Mesenchymal stem cell (in vitro differentiated cells and primary cell): ENCODE results near the gene BRD4.

ENCODE experiments used
- DNase-seq: peaks from one replicate; pipeline ENCODE4 v3.0.0-alpha.2; 2013
- H2AFZ ChIP-seq: one replicate; pipeline ENCODE4 v1.6.1; 2013; ENCODE audit warnings: low read depth, mild to moderate bottlenecking, control low read depth, inconsistent platforms, low read length, moderate library complexity
- H2AK5ac ChIP-seq: 2 replicates; pipeline ENCODE4 v1.6.1; 2013; ENCODE audit warnings: low read length, moderate library complexity, mild to moderate bottlenecking, inconsistent platforms; ENCODE audit not compliant: severe bottlenecking
- H2BK120ac ChIP-seq: one replicate; pipeline ENCODE4 v1.6.1; 2013; ENCODE audit warnings: low read depth, mild to moderate bottlenecking, inconsistent platforms, low read length, moderate library complexity
- H2BK12ac ChIP-seq, 2 experiments: one replicate each; pipeline ENCODE4 v1.6.1; 2013; ENCODE audit warnings: inconsistent platforms in 2 of 2, low read length in 2 of 2, mild to moderate bottlenecking in 2 of 2, moderate library complexity in 2 of 2, control low read depth in 1 of 2
- H2BK15ac ChIP-seq: one replicate; pipeline ENCODE4 v1.6.1; 2013; ENCODE audit warnings: mild to moderate bottlenecking, low read depth, inconsistent platforms; ENCODE audit not compliant: poor library complexity, severe bottlenecking
- H2BK5ac ChIP-seq: 2 replicates; pipeline ENCODE4 v1.6.1; 2013; ENCODE audit warnings: low read depth, mild to moderate bottlenecking, low read length, control low read depth, inconsistent platforms; ENCODE audit not compliant: poor library complexity, severe bottlenecking
- H3K14ac ChIP-seq, 2 experiments: one replicate each; pipeline ENCODE4 v1.6.1; 2013; ENCODE audit warnings: inconsistent platforms in 2 of 2, low read length in 2 of 2, control low read depth in 1 of 2, mild to moderate bottlenecking in 1 of 2, moderate library complexity in 1 of 2
- H3K18ac ChIP-seq, 2 experiments: one replicate each; pipeline ENCODE4 v1.6.1; 2013; ENCODE audit warnings: inconsistent platforms in 2 of 2, low read length in 2 of 2, control low read depth in 1 of 2, low read depth in 1 of 2, mild to moderate bottlenecking in 1 of 2
- H3K23ac ChIP-seq, 2 experiments: one replicate each; pipeline ENCODE4 v1.6.1; 2013; ENCODE audit warnings: inconsistent platforms in 2 of 2, low read length in 2 of 2, mild to moderate bottlenecking in 2 of 2, moderate library complexity in 2 of 2, control low read depth in 1 of 2
- H3K27ac ChIP-seq: 2 replicates; pipeline ENCODE4 v1.5.1; 2013; ENCODE audit warnings: mild to moderate bottlenecking, moderate library complexity, low read length, control low read depth, inconsistent platforms; ENCODE audit not compliant: poor library complexity, severe bottlenecking
- H3K27me3 ChIP-seq, 2 experiments: 2 replicates each; pipeline versions ENCODE4 v1.6.1 to v1.7.0; 2013; ENCODE audit warnings: low read length in 2 of 2, mild to moderate bottlenecking in 2 of 2, moderate library complexity in 2 of 2, control low read depth in 1 of 2, inconsistent platforms in 1 of 2; ENCODE audit not compliant: control insufficient read depth in 1 of 2, insufficient read depth in 1 of 2
- H3K36me3 ChIP-seq, 2 experiments: 2 replicates each; pipeline versions ENCODE4 v1.6.1 to v1.7.0; 2013; ENCODE audit warnings: low read length in 2 of 2, control low read depth in 1 of 2, inconsistent platforms in 1 of 2, low read depth in 1 of 2, mild to moderate bottlenecking in 1 of 2; ENCODE audit not compliant: insufficient read depth in 2 of 2, control insufficient read depth in 1 of 2
- H3K4ac ChIP-seq, 2 experiments: one replicate each; pipeline ENCODE4 v1.6.1; 2013; ENCODE audit warnings: inconsistent platforms in 2 of 2, low read length in 2 of 2, mild to moderate bottlenecking in 2 of 2, moderate library complexity in 2 of 2, control low read depth in 1 of 2, low read depth in 1 of 2
- H3K4me1 ChIP-seq: 2 replicates; pipeline ENCODE4 v1.6.1; 2013; ENCODE audit warnings: low read depth, low read length, control low read depth; ENCODE audit not compliant: control insufficient read depth, insufficient read depth
- H3K4me2 ChIP-seq: 2 replicates; pipeline ENCODE4 v1.6.1; 2013; ENCODE audit warnings: low read length, mild to moderate bottlenecking, inconsistent platforms; ENCODE audit not compliant: poor library complexity, severe bottlenecking
- H3K4me3 ChIP-seq, 2 experiments: 2 replicates each; pipeline versions ENCODE4 v1.5.1 to v1.7.0; 2013; ENCODE audit warnings: low read length in 2 of 2, mild to moderate bottlenecking in 2 of 2, control low read depth in 1 of 2, low read depth in 1 of 2; ENCODE audit not compliant: insufficient read depth in 1 of 2
- H3K79me1 ChIP-seq: replicated peaks from 2 replicates; pipeline ENCODE4 v1.6.1; 2013; ENCODE audit warnings: mild to moderate bottlenecking, control low read depth, low read length, inconsistent platforms; ENCODE audit not compliant: poor library complexity, severe bottlenecking
- H3K9ac ChIP-seq: 2 replicates; pipeline ENCODE4 v1.7.0; 2013; ENCODE audit warnings: mild to moderate bottlenecking, low read length, moderate library complexity
- H3K9me3 ChIP-seq: 2 replicates; pipeline ENCODE4 v1.7.0; 2013; ENCODE audit warnings: mild to moderate bottlenecking, low read length; ENCODE audit not compliant: control insufficient read depth
- H4K8ac ChIP-seq: one replicate; pipeline ENCODE4 v1.6.1; 2013; ENCODE audit warnings: inconsistent platforms, mild to moderate bottlenecking, low read length, moderate library complexity
- H4K91ac ChIP-seq: one replicate; pipeline ENCODE4 v1.6.1; 2013; ENCODE audit warnings: mild to moderate bottlenecking, low read length, inconsistent platforms
- WGBS: methylation state at CpG from one replicate; pipeline ENCODE4 v1.1.7; 2013; ENCODE audit warnings: mixed read lengths; 5-methylcytosine and 5-hydroxymethylcytosine counted together

BRD4 gene

GRCh38 chr19:15290166-15290565 lies 42.2 kb downstream of the BRD4 start:
- Histone ChIP-seq H3K9ac (no peak overlapping the region), H2BK15ac (no peak overlapping the region), H3K27me3 (no peaks in the 10 kb centered on the region), H2BK12ac (no peak overlapping the region), H3K9me3 (no peaks in the 10 kb centered on the region), H3K18ac (no peak overlapping the region), H2BK120ac (no peak overlapping the region), H2BK5ac (no peak overlapping the region), H4K8ac (no peak overlapping the region), H4K91ac (no peak overlapping the region), H3K4ac (no peak overlapping the region), H3K23ac (no peak overlapping the region), H2AK5ac (no peak overlapping the region), H3K79me1 (no peaks in the 10 kb centered on the region), H3K27ac (no peak overlapping the region), H3K36me3 (peaks cover 0 to 5% of the 10 kb centered on the region in 2 experiments), H2AFZ (no peak overlapping the region), H3K4me3 (no peak overlapping the region), H3K14ac (no peak overlapping the region), H3K4me2 (no peak overlapping the region), H3K4me1 (peaks cover 33% of the 10 kb centered on the region)
- WGBS: 97% methylated on average over 5 of the region's 7 CpGs
- no peak for DNase-seq

DNA sequence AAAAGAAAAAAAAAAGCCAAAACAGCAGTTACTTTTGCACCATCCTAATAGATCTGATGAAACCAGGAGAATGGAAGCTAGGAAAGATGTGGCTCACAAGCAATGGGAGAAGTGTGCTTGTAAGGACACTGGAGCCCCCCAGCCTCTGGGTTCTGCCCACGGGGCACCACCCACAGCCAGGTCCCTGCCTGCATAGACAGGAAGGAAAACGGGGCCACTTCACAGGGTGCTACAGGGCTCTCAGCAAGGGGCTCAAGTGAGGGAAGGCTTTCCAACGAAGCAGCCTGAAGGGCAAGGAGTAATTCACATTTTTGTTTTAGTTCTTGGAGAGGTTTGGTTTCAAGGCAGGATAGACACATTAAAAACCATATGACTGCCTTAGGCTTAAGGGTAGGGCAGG lies 42.7 kb downstream of the BRD4 start:
- H2AFZ ChIP-seq: no peak overlapping the region
- no peaks in the 10 kb centered on the region for H3K27me3 ChIP-seq
- H2AK5ac ChIP-seq: no peak overlapping the region
- peak overlapping the region in 1 of 2 experiments; percentile 50 for H3K23ac ChIP-seq
- no peak overlapping the region for H3K18ac ChIP-seq
- no peak overlapping the region for H2BK120ac ChIP-seq
- H3K4ac ChIP-seq: no peak overlapping the region
- no peak overlapping the region for H3K4me2 ChIP-seq
- H3K9ac ChIP-seq: no peak overlapping the region
- no peak overlapping the region for H2BK15ac ChIP-seq
- no peak overlapping the region for H4K91ac ChIP-seq
- no peak overlapping the region for H2BK5ac ChIP-seq
- H3K27ac ChIP-seq: no peak overlapping the region
- no peaks in the 10 kb centered on the region for H3K9me3 ChIP-seq
- peak overlapping the region in 1 of 2 experiments; percentile 71 for H3K14ac ChIP-seq
- no peak for DNase-seq
- H4K8ac ChIP-seq: no peak overlapping the region
- no peaks in the 10 kb centered on the region for H3K79me1 ChIP-seq
- H3K36me3 ChIP-seq: peaks cover 0 to 2% of the 10 kb centered on the region in 2 experiments
- peaks cover 37% of the 10 kb centered on the region for H3K4me1 ChIP-seq
- H2BK12ac ChIP-seq: peak overlapping the region in 1 of 2 experiments; percentile 23
- H3K4me3 ChIP-seq: no peak overlapping the region
- WGBS: 73% methylated on average over 3 of the region's 3 CpGs

DNA sequence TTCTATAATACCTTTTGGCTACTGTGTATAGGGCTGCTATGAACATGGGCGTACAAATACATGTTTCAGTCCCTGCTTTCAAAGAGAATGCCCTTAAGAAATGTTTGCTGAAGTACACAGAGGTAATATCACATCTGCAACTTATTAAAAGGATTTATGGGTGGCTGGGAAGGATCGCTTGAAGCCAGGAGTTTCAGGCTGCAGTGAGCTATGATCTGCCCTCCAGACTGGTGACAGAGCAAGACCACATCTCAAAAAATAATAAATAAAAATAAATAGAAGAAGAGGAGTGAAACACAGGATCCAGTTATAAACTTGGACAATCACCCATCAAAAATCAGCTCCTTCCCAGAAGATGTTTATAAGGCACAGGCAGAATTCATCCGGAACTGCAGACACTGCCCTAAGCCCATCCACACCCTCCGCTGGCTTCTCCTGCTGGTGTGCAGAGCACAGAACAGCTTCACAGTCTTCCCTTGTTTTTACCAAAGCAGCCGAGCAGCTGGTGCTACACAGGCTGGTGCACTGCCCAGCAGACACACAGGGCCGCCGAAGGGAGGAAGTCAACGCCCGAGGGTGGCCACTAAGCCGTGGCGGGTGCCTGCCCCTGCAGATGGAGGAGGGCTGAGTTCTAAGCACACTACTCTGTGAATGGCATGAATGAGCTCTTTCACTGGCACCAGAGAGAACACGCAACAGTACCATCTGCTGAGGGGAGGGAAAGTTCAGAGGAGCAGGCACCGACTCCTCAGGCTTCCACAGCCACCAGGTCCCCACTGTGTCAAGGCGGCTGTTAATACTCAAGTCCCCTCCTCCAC lies 44.0 kb downstream of the BRD4 start:
- peaks cover 0 to 2% of the 10 kb centered on the region in 2 experiments for H3K36me3 ChIP-seq
- no peaks in the 10 kb centered on the region for H3K79me1 ChIP-seq
- no peak overlapping the region for H2AFZ ChIP-seq
- no peaks in the 10 kb centered on the region for H3K27me3 ChIP-seq
- no peaks in the 10 kb centered on the region for H3K9me3 ChIP-seq
- no peak for DNase-seq
- H2BK120ac ChIP-seq: no peak overlapping the region
- H4K8ac ChIP-seq: no peak overlapping the region
- H3K4me1 ChIP-seq: peaks cover 41% of the 10 kb centered on the region
- H3K23ac ChIP-seq: no peak overlapping the region
- no peak overlapping the region for H2BK5ac ChIP-seq
- H3K14ac ChIP-seq: no peak overlapping the region
- peak overlapping the region; percentile 15 for H3K27ac ChIP-seq
- no peak overlapping the region for H2AK5ac ChIP-seq
- H2BK12ac ChIP-seq: no peak overlapping the region
- no peak overlapping the region for H3K4ac ChIP-seq
- H2BK15ac ChIP-seq: no peak overlapping the region
- peak overlapping the region; percentile 32 for H3K9ac ChIP-seq
- no peak overlapping the region for H4K91ac ChIP-seq
- no peak overlapping the region for H3K18ac ChIP-seq
- H3K4me3 ChIP-seq: no peak overlapping the region
- WGBS: 86% methylated on average over 10 of the region's 14 CpGs
- no peak overlapping the region for H3K4me2 ChIP-seq

GRCh38 chr19:15287496-15287895 lies 44.8 kb downstream of the BRD4 start:
- H3K36me3 ChIP-seq: peaks cover 0 to 2% of the 10 kb centered on the region in 2 experiments
- no peak overlapping the region for H3K4me3 ChIP-seq
- peak overlapping the region; percentile 32 for H3K9ac ChIP-seq
- no peaks in the 10 kb centered on the region for H3K9me3 ChIP-seq
- no peak overlapping the region for H3K4ac ChIP-seq
- DNase-seq: no peak
- no peak overlapping the region for H2BK15ac ChIP-seq
- H3K27ac ChIP-seq: no peak overlapping the region
- H2AFZ ChIP-seq: no peak overlapping the region
- no peak overlapping the region for H2BK12ac ChIP-seq
- peaks cover 41% of the 10 kb centered on the region for H3K4me1 ChIP-seq
- H3K18ac ChIP-seq: no peak overlapping the region
- H3K14ac ChIP-seq: no peak overlapping the region
- no peak overlapping the region for H2BK5ac ChIP-seq
- H2BK120ac ChIP-seq: no peak overlapping the region
- H4K91ac ChIP-seq: no peak overlapping the region
- no peak overlapping the region for H3K4me2 ChIP-seq
- H3K23ac ChIP-seq: no peak overlapping the region
- H2AK5ac ChIP-seq: no peak overlapping the region
- no peak overlapping the region for H4K8ac ChIP-seq
- WGBS: 94% methylated on average over 10 of the region's 10 CpGs
- H3K27me3 ChIP-seq: no peaks in the 10 kb centered on the region
- H3K79me1 ChIP-seq: no peaks in the 10 kb centered on the region
